ENCODE measurements around the gene FERMT1. TPM values are rescaled to one million over a fixed set of nuclear protein-coding genes. Genes with fewer than 3 reads are reported as not detected.
A peak's percentile ranks its signal among the peaks of the same experiment; 100 is the strongest.
"Not testable (repeated sequence)": the region's sequence is repeated elsewhere in the genome, so short reads cannot be mapped to it uniquely, and the experiment has no call there.

The FERMT1 gene
- total and polyA plus RNA-seq, 2 donors (not counting 3 experiments of a cell fraction or from before 2014, with no cell fraction given): 0.11 to 1.5 TPM

- Histone ChIP-seq H3K36me3 (ENCODE audit: control insufficient read depth in 2 of 2, extremely low read depth in 1 of 2, insufficient read depth in 2 of 2, low read length in 2 of 2) (no peaks in the 10 kb centered on the region), H3K27me3 (ENCODE audit: control insufficient read depth in 2 of 2, insufficient read depth in 2 of 2, low read length in 2 of 2) (peaks cover 28 to 32% of the 10 kb centered on the region in 2 experiments), H3K9me1 (replicated peaks; ENCODE audit: control insufficient read depth, extremely low read depth, insufficient read depth, low read length) (no peaks in the 10 kb centered on the region), H4K20me1 (replicated peaks; ENCODE audit: control insufficient read depth, extremely low read depth, insufficient read depth, low read length) (no peaks in the 10 kb centered on the region), H3K9me3 (replicated peaks; ENCODE audit: control insufficient read depth, insufficient read depth, low read length) (no peaks in the 10 kb centered on the region), H3K79me2 (ENCODE audit: control insufficient read depth, insufficient read depth, low read length) (no peaks in the 10 kb centered on the region), H3K4me3 (replicated peaks in 1 of 3; ENCODE audit: insufficient read depth in 1 of 3, low read depth in 1 of 3, low read length in 3 of 3) (no peak overlapping the region), H2AFZ (ENCODE audit: low read depth, low read length) (no peak overlapping the region), H3K4me1 (ENCODE audit: control insufficient read depth, extremely low read depth, insufficient read depth, low read length) (peaks cover 8% of the 10 kb centered on the region), H3K27ac (ENCODE audit: insufficient read depth, low read depth, low read length) (no peak overlapping the region), H3K4me2 (ENCODE audit: insufficient read depth, low read length) (no peak overlapping the region), H3K9ac (replicated peaks; ENCODE audit: extremely low read depth, insufficient read depth, low read length) (no peak overlapping the region)
- no TSS peak for BruUV-seq (replicated peaks)
- dilution Hi-C loops (cut with MboI; ENCODE audit: extremely low pct_ligation_motif_present, low sequenced_read_pairs) (no loop called here), intact Hi-C loops (cut with micrococcal nuclease) (no loop called here)
- no peak for DNase-seq (ENCODE audit: low read depth, low spot score)
- CTCF ChIA-PET: interaction anchor here (0.9 kb wide), 1 partner anchor 525 kb away, joined by 3 read pairs; no protein-coding TSS in a partner anchor
- peak; percentile 60 for FAIRE-seq
- TF ChIP-seq GATA2 (IDR thresholded peaks at IDR 0.05; ENCODE audit: insufficient read depth, insufficient read length, low read depth, low read length) (no peak), EZH2 (IDR thresholded peaks at IDR 0.05; ENCODE audit: borderline replicate concordance, low read depth, low read length, severe bottlenecking) (no peak), POLR2AphosphoS5 (IDR thresholded peaks at IDR 0.05; ENCODE audit: insufficient read depth, low read depth, low read length) (no peak), JUN (IDR thresholded peaks at IDR 0.05; ENCODE audit: borderline replicate concordance, insufficient read depth, insufficient read length, low read depth) (no peak), POLR2A (IDR thresholded peaks at IDR 0.05; ENCODE audit: low read depth, low read length) (no peak)
- POLR2A ChIA-PET: no interaction called here
Observed at GRCh38 chr20:6055161-6055783, 67.6 kb downstream of the FERMT1 start.

GRCh38 chr20:6054689-6055051 lies 68.2 kb downstream of the FERMT1 start:
- DNase-seq (ENCODE audit: low read depth, low spot score); POLR2A ChIA-PET; H3K36me3 ChIP-seq (ENCODE audit: control insufficient read depth in 2 of 2, extremely low read depth in 1 of 2, insufficient read depth in 2 of 2, low read length in 2 of 2); H2AFZ ChIP-seq (ENCODE audit: low read depth, low read length); H3K9me3 ChIP-seq (replicated peaks; ENCODE audit: control insufficient read depth, insufficient read depth, low read length); H3K4me1 ChIP-seq (ENCODE audit: control insufficient read depth, extremely low read depth, insufficient read depth, low read length); H3K79me2 ChIP-seq (ENCODE audit: control insufficient read depth, insufficient read depth, low read length); H3K4me2 ChIP-seq (ENCODE audit: insufficient read depth, low read length); H3K9me1 ChIP-seq (replicated peaks; ENCODE audit: control insufficient read depth, extremely low read depth, insufficient read depth, low read length); H4K20me1 ChIP-seq (replicated peaks; ENCODE audit: control insufficient read depth, extremely low read depth, insufficient read depth, low read length); H3K4me3 ChIP-seq (replicated peaks in 1 of 3; ENCODE audit: insufficient read depth in 1 of 3, low read depth in 1 of 3, low read length in 3 of 3); BruUV-seq (replicated peaks); H3K27ac ChIP-seq (ENCODE audit: insufficient read depth, low read depth, low read length); dilution Hi-C loops (cut with MboI; ENCODE audit: extremely low pct_ligation_motif_present, low sequenced_read_pairs); intact Hi-C loops (cut with micrococcal nuclease); H3K9ac ChIP-seq (replicated peaks; ENCODE audit: extremely low read depth, insufficient read depth, low read length): not testable (repeated sequence)
- peaks cover 32 to 35% of the 10 kb centered on the region in 2 experiments for H3K27me3 ChIP-seq (ENCODE audit: control insufficient read depth in 2 of 2, insufficient read depth in 2 of 2, low read length in 2 of 2)
- CTCF ChIA-PET: interaction anchor here (0.9 kb wide), 1 partner anchor 525 kb away, joined by 3 read pairs; no protein-coding TSS in a partner anchor
- peak; percentile 4 for FAIRE-seq

Data from endothelial cell of umbilical vein (primary cell).